ENCODE results near the gene PROZ. TPM values are rescaled to one million over a fixed set of nuclear protein-coding genes. Genes with fewer than 3 reads are reported as not detected.
A peak's percentile ranks its signal among the peaks of the same experiment; 100 is the strongest.
"Not testable (repeated sequence)": the region's sequence is repeated elsewhere in the genome, so short reads cannot be mapped to it uniquely, and the experiment has no call there.

Gene PROZ
- total RNA-seq, 1 donor from 2014 or later: not detected

DNA sequence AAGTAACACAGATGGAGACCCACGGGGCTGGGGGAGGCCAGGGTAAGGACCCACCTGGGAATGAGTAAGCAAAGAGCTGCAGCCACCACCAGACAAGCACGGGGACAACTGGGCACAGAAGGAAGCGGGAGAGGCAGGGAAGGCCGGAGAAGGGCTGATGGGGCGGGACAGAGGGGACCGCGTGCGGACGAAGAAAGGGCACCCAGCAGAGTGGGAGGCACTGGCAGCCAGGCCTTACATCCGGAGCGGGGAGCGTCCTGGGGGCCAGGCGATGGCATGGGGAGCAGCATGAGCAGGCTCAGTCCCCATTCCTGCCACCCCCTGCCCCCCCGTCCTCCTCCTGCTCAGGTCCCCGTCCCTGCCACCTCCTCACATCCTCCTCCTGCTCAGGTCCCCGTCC is 3.0 kb downstream of the PROZ start:
- no peak for DNase-seq (ENCODE audit: low spot score)
- H3K9me3 Mint-ChIP-seq: peaks cover 4% of the 10 kb centered on the region
- H3K4me1 Mint-ChIP-seq (ENCODE audit: low read depth): peaks cover 19% of the 10 kb centered on the region
- peak overlapping the region; percentile 58 for H3K4me3 Mint-ChIP-seq (ENCODE audit: low read depth)
- H3K27ac Mint-ChIP-seq: peak overlapping the region; percentile 60
- intact Hi-C loops (cut with micrococcal nuclease): no loop called here
- H3K27me3 Mint-ChIP-seq (ENCODE audit: low read depth): peaks cover 4% of the 10 kb centered on the region
- H3K36me3 Mint-ChIP-seq (ENCODE audit: low read depth): no peaks in the 10 kb centered on the region

DNA sequence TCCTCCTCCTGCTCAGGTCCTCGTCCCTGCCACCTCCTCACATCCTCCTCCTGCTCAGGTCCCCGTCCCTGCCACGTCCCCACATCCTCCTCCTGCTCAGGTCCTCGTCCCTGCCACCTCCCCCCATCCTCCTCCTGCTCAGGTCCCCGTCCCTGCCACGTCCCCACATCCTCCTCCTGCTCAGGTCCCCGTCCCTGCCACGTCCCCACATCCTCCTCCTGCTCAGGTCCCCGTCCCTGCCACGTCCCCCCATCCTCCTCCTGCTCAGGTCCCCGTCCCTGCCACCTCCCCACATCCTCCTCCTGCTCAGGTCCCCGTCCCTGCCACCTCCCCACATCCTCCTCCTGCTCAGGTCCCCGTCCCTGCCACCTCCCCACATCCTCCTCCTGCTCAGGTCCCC is 3.5 kb downstream of the PROZ start:
- H3K27me3 Mint-ChIP-seq (ENCODE audit: low read depth); H3K4me3 Mint-ChIP-seq (ENCODE audit: low read depth); intact Hi-C loops (cut with micrococcal nuclease); H3K36me3 Mint-ChIP-seq (ENCODE audit: low read depth); H3K27ac Mint-ChIP-seq; DNase-seq (ENCODE audit: low spot score); H3K9me3 Mint-ChIP-seq: not testable (repeated sequence)
- H3K4me1 Mint-ChIP-seq (ENCODE audit: low read depth): peaks cover 19% of the 10 kb centered on the region

DNA sequence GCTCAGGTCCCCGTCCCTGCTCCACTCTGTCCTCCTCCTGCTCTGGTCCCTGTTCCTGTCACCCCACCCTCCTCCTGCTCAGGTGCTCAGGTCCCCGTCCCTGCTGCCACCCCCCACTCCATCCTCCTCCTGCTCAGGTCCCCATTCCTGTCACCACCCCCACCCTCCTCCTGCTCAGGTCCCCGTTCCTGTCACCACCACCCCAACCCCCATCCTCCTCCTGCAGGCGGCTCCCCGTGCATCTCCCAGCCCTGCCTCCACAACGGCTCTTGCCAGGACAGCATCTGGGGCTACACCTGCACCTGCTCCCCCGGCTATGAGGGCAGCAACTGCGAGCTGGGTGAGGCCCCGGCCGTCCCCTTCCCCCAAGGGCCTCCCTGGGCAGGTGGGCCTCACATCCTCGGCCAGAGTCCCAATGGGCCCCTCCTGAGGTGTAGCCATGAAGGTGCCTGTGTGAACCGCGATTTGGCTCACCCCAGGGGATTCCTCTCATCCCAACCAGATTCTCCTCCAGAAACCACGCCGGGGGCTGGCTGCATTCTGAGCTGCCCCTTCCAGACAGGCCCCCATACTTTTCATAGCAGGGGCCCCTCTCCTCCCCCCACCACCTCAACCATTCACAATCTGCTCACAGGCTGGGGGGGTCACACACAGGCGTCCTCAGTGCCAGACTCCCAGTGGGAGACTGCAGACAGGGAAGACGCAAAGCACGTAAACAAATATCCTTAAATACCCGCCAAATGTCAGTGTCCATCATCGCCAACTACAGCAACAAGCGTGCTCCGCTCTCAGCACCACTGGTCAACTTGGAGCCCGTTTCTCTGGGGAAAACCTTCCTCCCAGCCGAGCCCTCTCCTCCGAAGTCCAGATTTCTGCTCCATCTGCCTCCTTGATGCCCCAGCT is 4.6 kb downstream of the PROZ start:
- H3K4me3 Mint-ChIP-seq (ENCODE audit: low read depth): no peak overlapping the region

DNA sequence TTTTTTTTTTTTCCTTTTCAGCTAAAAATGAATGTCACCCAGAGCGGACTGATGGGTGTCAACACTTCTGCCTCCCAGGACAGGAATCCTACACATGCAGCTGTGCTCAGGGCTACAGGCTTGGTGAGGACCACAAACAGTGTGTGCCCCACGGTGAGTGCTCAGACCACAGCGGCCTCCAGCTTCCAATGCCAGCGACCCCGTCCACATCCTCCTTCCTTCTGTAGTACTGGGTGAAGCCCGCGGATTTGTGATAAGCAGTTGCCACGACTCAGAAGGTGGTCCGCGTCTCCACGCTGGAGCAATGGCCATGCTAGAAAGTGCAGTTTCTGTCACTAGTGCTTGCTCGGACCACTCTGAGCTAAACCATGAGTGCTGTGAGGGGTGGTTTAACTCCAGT is 6.0 kb downstream of the PROZ start:
- intact Hi-C loops (cut with micrococcal nuclease): no loop called here
- Mint-ChIP-seq H3K9me3 (no peaks in the 10 kb centered on the region), H3K27ac (no peak overlapping the region), H3K4me1 (ENCODE audit: low read depth) (peaks cover 19% of the 10 kb centered on the region), H3K4me3 (ENCODE audit: low read depth) (no peak overlapping the region), H3K27me3 (ENCODE audit: low read depth) (no peaks in the 10 kb centered on the region), H3K36me3 (ENCODE audit: low read depth) (peaks cover 20% of the 10 kb centered on the region)
- no peak for DNase-seq (ENCODE audit: low spot score)

More for the DNA sequence above, 4.6 kb downstream of the PROZ start:
- H3K27ac Mint-ChIP-seq: no peak overlapping the region
- H3K36me3 Mint-ChIP-seq (ENCODE audit: low read depth): peaks cover 8% of the 10 kb centered on the region
- DNase-seq (ENCODE audit: low spot score): no peak
- intact Hi-C loops (cut with micrococcal nuclease): no loop called here
- H3K4me1 Mint-ChIP-seq (ENCODE audit: low read depth): peaks cover 19% of the 10 kb centered on the region
- H3K9me3 Mint-ChIP-seq: no peaks in the 10 kb centered on the region
- no peaks in the 10 kb centered on the region for H3K27me3 Mint-ChIP-seq (ENCODE audit: low read depth)

DNA sequence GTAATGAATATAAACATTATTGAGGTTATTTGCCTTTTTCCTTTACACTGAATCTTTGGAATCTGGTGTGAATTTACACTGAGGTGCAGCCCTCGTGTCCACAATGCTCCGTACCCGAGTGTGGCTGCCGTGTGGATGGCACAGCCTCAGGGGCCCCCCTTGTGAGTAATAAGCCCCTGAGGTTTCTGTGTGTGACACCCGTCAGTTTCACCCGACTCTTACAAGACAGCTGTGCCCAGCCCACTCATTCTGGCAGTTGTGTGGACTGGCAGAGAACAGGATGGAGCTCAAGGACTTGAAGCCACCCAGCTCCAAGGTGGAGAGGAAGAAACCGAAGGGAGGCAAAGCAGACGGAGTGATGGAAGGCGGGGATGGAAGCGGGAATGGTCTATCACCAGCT is 7.8 kb downstream of the PROZ start:
- Mint-ChIP-seq H3K36me3 (ENCODE audit: low read depth) (peaks cover 31% of the 10 kb centered on the region), H3K4me1 (ENCODE audit: low read depth) (peaks cover 10% of the 10 kb centered on the region), H3K4me3 (ENCODE audit: low read depth) (no peak overlapping the region), H3K27me3 (ENCODE audit: low read depth) (no peaks in the 10 kb centered on the region), H3K9me3 (no peaks in the 10 kb centered on the region), H3K27ac (no peak overlapping the region)
- no peak for DNase-seq (ENCODE audit: low spot score)
- intact Hi-C loops (cut with micrococcal nuclease): no loop called here

DNA sequence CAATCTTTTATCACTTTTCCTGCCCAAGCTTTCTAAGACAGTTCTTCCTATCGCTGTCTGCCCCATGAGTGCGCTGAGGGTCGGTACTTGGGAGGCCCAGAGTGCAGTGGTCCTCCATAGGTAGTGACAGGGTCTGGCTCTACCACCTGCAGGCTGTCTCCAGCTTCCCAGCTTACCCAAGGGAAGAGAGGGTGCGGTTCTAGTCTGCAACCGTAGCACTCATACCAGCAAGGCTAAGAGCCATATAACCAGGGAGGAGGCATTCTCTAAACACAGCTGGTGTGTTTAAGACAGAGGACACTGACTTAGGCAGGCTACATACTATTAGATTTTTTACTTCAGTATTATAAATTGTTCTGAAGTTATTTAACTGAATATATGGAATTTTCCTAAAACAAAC is 8.2 kb downstream of the PROZ start:
- Mint-ChIP-seq H3K4me1 (ENCODE audit: low read depth) (peaks cover 8% of the 10 kb centered on the region), H3K36me3 (ENCODE audit: low read depth) (peaks cover 35% of the 10 kb centered on the region), H3K27me3 (ENCODE audit: low read depth) (no peaks in the 10 kb centered on the region), H3K4me3 (ENCODE audit: low read depth) (no peak overlapping the region), H3K9me3 (no peaks in the 10 kb centered on the region), H3K27ac (no peak overlapping the region)
- no peak for DNase-seq (ENCODE audit: low spot score)
- intact Hi-C loops (cut with micrococcal nuclease): no loop called here

DNA sequence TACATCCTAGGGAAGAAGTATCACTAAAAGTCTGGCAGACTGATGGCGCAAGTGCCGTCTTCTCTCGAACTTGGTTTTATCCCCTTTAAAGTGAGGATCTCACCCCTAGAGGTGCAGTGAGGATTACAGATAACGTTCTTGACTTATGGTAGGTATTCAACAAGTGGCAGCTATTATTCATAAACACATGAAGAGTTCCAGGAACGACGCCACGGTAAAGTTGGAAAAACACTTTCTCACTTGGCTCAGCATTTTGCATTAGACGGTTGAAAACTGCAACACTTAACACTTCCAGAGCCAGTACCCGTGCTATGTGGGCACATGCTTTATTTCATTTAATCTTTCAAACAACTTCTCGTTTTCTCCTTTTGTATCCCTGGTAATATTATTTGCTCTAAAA is 8.7 kb downstream of the PROZ start:
- intact Hi-C loops (cut with micrococcal nuclease): no loop called here
- no peak for DNase-seq (ENCODE audit: low spot score)
- H3K27me3 Mint-ChIP-seq (ENCODE audit: low read depth): no peaks in the 10 kb centered on the region
- H3K36me3 Mint-ChIP-seq (ENCODE audit: low read depth): peaks cover 37% of the 10 kb centered on the region
- no peak overlapping the region for H3K4me3 Mint-ChIP-seq (ENCODE audit: low read depth)
- H3K27ac Mint-ChIP-seq: no peak overlapping the region
- H3K4me1 Mint-ChIP-seq (ENCODE audit: low read depth): peaks cover 8% of the 10 kb centered on the region
- no peaks in the 10 kb centered on the region for H3K9me3 Mint-ChIP-seq

DNA sequence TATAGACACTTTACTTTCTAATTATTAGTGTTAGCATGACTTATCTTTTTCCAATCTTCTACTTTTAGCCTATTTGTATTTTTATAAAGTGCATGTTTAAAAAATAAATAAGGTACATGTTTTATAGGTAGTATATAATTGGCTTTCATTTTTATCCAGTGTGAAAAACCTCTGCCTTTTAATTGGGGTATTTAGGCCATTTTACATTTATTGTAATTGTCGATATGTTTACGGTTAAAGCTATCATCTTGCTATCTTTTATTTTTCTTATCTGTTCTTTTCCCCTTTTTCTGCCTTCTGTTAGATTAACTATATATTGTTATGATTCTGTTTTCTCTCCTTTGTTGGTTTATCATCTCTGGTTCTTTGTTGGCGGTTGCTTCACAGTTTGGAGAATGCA is 9.1 kb downstream of the PROZ start:
- intact Hi-C loops (cut with micrococcal nuclease): no loop called here
- H3K36me3 Mint-ChIP-seq (ENCODE audit: low read depth): peaks cover 37% of the 10 kb centered on the region
- no peak overlapping the region for H3K27ac Mint-ChIP-seq
- no peak for DNase-seq (ENCODE audit: low spot score)
- no peaks in the 10 kb centered on the region for H3K27me3 Mint-ChIP-seq (ENCODE audit: low read depth)
- no peak overlapping the region for H3K4me3 Mint-ChIP-seq (ENCODE audit: low read depth)
- H3K4me1 Mint-ChIP-seq (ENCODE audit: low read depth): peaks cover 8% of the 10 kb centered on the region
- H3K9me3 Mint-ChIP-seq: no peaks in the 10 kb centered on the region

DNA sequence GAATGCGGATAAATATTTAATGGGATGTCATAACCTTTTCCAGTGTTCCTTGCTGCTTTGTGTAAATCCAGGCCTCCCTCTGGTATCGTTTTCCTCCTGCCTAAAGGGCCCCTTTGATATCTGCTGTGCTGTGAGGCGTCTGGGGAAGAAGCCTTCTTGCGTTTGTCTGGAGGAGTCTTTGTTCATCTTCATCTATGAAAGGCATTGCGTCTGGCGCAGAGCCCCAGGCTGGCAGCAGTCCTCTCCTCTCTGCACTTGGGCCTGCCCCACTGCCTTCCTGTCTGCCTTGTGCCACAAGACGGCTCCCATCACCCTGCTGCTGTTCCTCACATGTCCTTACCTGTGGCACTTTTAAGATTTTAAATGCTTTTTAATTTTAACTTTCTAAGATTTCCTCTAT is 9.8 kb downstream of the PROZ start:
- DNase-seq (ENCODE audit: low spot score): no peak
- no peak overlapping the region for H3K27ac Mint-ChIP-seq

DNA sequence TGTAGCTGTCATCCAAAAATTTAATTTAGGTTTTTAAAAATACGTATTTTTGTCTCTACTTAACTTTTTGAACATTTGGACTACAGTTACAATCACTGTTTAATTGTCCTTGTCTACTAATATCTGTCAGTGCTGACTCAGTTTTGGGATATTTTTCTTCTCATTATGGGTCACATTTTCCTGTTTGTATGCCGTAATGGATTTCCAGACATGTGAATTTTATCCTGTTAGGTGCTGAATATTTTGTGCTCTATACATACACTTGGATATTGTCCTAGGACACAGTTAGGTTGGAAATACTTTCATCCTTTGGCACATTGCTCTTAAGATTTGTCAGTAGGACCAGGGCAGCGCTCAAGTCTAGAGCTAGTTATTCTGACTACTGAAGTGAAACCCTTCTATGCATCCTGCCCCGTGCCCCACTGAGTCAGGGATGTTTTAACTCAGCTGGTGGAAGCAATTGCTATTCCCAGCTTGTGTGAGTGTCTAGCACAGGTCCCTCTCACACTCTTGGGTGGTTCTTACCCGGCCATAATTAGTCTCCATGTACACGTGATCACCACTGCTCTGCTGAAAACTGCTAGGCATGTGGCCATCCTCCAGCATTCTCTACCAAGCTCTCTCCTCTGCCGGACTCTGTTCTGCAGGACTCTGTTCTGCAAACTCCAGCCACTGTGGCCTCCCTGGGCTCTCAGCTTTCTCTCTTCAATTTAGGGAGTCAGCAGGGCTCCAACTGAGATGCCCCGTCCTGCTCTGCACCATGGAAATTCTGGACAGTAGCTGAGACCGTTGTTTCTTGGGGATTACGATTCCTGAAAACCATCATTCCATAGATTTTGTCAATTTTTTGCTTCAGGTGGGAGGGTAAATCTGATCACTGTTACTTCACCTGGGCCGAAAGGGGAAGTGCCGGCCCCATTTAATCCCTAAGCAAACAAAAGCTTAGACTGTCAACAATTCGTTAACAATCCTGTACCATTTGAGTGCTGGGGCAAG is 11.1 kb downstream of the PROZ start:
- H3K4me1 Mint-ChIP-seq (ENCODE audit: low read depth): peaks cover 3% of the 10 kb centered on the region
- no peak overlapping the region for H3K27ac Mint-ChIP-seq
- H3K9me3 Mint-ChIP-seq: no peaks in the 10 kb centered on the region
- peaks cover 41% of the 10 kb centered on the region for H3K36me3 Mint-ChIP-seq (ENCODE audit: low read depth)
- no peaks in the 10 kb centered on the region for H3K27me3 Mint-ChIP-seq (ENCODE audit: low read depth)
- intact Hi-C loops (cut with micrococcal nuclease): no loop called here
- H3K4me3 Mint-ChIP-seq (ENCODE audit: low read depth): no peak overlapping the region
- DNase-seq (ENCODE audit: low spot score): no peak

More for the DNA sequence above, 9.8 kb downstream of the PROZ start:
- no peaks in the 10 kb centered on the region for H3K9me3 Mint-ChIP-seq
- intact Hi-C loops (cut with micrococcal nuclease): no loop called here
- H3K27me3 Mint-ChIP-seq (ENCODE audit: low read depth): no peaks in the 10 kb centered on the region
- H3K36me3 Mint-ChIP-seq (ENCODE audit: low read depth): peaks cover 37% of the 10 kb centered on the region
- peaks cover 7% of the 10 kb centered on the region for H3K4me1 Mint-ChIP-seq (ENCODE audit: low read depth)
- no peak overlapping the region for H3K4me3 Mint-ChIP-seq (ENCODE audit: low read depth)

DNA sequence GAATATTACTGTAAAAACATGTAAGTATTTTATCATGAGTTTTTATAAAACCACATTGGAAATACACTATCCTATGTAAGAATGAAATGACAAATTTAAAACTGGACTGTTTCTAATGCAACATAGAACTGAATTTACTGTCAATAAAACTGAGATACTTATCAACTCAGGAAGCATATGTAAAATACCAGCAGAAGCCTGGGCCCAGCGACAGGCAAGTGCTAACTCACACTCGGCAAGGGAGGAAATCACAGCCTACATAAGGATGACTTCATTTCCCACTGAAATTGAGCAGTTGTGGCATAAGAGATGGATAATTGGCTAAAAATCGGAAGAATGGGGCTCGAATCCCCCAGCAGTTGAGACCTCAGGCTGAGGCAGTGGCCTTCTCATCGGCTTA is 12.1 kb downstream of the PROZ start:
- Mint-ChIP-seq H3K27ac (no peak overlapping the region), H3K4me1 (ENCODE audit: low read depth) (peaks cover 3% of the 10 kb centered on the region), H3K4me3 (ENCODE audit: low read depth) (no peak overlapping the region), H3K9me3 (no peaks in the 10 kb centered on the region), H3K27me3 (ENCODE audit: low read depth) (no peaks in the 10 kb centered on the region), H3K36me3 (ENCODE audit: low read depth) (peaks cover 49% of the 10 kb centered on the region)
- intact Hi-C loops (cut with micrococcal nuclease): no loop called here
- no peak for DNase-seq (ENCODE audit: low spot score)

DNA sequence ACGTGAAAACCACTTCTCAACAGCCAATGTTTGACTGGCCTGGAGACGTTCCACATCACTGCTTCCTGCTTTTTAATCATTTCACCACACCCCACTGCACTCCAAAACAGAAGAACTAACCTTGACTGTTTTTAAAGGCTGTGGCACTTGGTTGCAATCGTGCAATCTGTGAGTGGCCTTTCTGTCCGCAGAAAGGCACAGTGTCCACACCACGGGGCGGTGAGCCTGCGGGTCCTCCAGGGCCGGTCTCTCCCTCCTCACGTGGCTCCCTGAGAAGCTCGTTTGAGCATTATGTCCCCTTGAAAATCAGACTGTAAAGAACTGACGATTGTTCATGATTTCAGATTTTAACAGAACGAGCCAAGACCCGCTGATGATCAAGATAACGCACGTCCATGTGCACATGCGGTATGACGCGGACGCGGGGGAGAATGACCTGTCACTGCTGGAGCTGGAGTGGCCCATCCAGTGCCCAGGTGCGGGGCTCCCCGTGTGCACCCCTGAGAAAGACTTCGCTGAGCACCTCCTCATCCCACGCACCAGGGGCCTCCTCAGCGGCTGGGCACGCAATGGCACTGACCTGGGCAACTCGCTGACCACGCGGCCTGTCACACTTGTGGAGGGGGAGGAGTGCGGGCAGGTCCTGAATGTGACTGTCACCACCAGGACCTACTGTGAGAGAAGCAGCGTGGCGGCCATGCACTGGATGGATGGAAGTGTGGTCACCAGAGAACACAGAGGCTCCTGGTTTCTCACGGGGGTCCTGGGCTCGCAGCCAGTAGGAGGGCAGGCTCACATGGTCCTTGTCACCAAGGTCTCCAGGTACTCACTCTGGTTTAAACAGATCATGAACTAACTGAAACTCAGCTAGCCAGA is 13.0 kb downstream of the PROZ start:
- H3K36me3 Mint-ChIP-seq (ENCODE audit: low read depth): peaks cover 59% of the 10 kb centered on the region
- no peaks in the 10 kb centered on the region for H3K9me3 Mint-ChIP-seq
- no peaks in the 10 kb centered on the region for H3K27me3 Mint-ChIP-seq (ENCODE audit: low read depth)
- no peak for DNase-seq (ENCODE audit: low spot score)
- H3K4me3 Mint-ChIP-seq (ENCODE audit: low read depth): no peak overlapping the region
- intact Hi-C loops (cut with micrococcal nuclease): no loop called here
- H3K4me1 Mint-ChIP-seq (ENCODE audit: low read depth): peaks cover 9% of the 10 kb centered on the region
- no peak overlapping the region for H3K27ac Mint-ChIP-seq

All from activated T-helper 2 cell treated with anti-CD3 and anti-CD28 coated beads, Interferon-gamma antibody, Interleukin-2, Interleukin-4, amounts not matched to agents 10 μg/mL and 5 μg/mL and 100 μg/mL, durations not matched to agents 14 hours and 24 hours and 36 hours (primary cell).